Liver (tissue), 9 donors: ENCODE results near the gene EEF1B2. TPM values are rescaled to one million over a fixed set of nuclear protein-coding genes. Genes with fewer than 3 reads are reported as not detected.
"Not testable (repeated sequence)": the region's sequence is repeated elsewhere in the genome, so short reads cannot be mapped to it uniquely, and the experiment has no call there.

Source experiments
- DNase-seq: peaks from one replicate; pipeline ENCODE4 v3.0.0-alpha.2; 2017; ENCODE audit warnings: low spot score
- H3K27ac ChIP-seq, 2 donors: one replicate each; pipeline ENCODE4 v1.7.0; 2013; ENCODE audit warnings: inconsistent platforms in 2 of 2, low read length in 2 of 2, control low read depth in 1 of 2, low read depth in 1 of 2, mild to moderate bottlenecking in 1 of 2
- H3K27me3 ChIP-seq, 4 donors: one replicate each; pipeline versions ENCODE4 v1.6.1 to v1.7.0; 2013; ENCODE audit warnings: low read length in 3 of 4, inconsistent platforms in 1 of 4, mild to moderate bottlenecking in 1 of 4, moderate library complexity in 1 of 4; ENCODE audit not compliant: control insufficient read depth in 4 of 4, insufficient read depth in 4 of 4
- H3K36me3 ChIP-seq, 4 donors: one replicate each; pipeline versions ENCODE4 v1.6.1 to v1.7.0; 2013; ENCODE audit warnings: low read length in 3 of 4, mild to moderate bottlenecking in 3 of 4, low read depth in 1 of 4, moderate library complexity in 1 of 4; ENCODE audit not compliant: control insufficient read depth in 4 of 4, insufficient read depth in 3 of 4
- H3K4me1 ChIP-seq, 4 donors: one replicate each; pipeline versions ENCODE4 v1.6.1 to v1.7.0; 2013; ENCODE audit warnings: low read length in 3 of 4, mild to moderate bottlenecking in 3 of 4, moderate library complexity in 1 of 4; ENCODE audit not compliant: control insufficient read depth in 4 of 4, insufficient read depth in 4 of 4
- H3K4me3 ChIP-seq, 3 donors: one replicate each; pipeline versions ENCODE4 v1.6.1 to v1.7.0; 2013; ENCODE audit warnings: low read length in 3 of 3, control low read depth in 1 of 3, low read depth in 1 of 3, mild to moderate bottlenecking in 1 of 3
- H3K9ac ChIP-seq, 2 donors: one replicate each; pipeline ENCODE4 v1.7.0; 2013; ENCODE audit warnings: low read length in 2 of 2, mild to moderate bottlenecking in 2 of 2, moderate library complexity in 2 of 2, control low read depth in 1 of 2, low read depth in 1 of 2
- H3K9me3 ChIP-seq, 4 donors: one replicate each; pipeline versions ENCODE4 v1.6.1 to v1.7.0; 2013; ENCODE audit warnings: low read length in 3 of 4; ENCODE audit not compliant: control insufficient read depth in 4 of 4
- ATF3 ChIP-seq: IDR thresholded peaks from 2 replicates; pipeline ENCODE4 v1.6.1; 2016; ENCODE audit warnings: antibody characterized with exemption
- CTCF ChIP-seq: fragments of 150-350 bp; IDR thresholded peaks from 2 replicates; pipeline ENCODE4 v1.5.1; 2017; ENCODE audit warnings: improper control_type of control experiment, low read depth, low read length; ENCODE audit not compliant: missing input control
- EGR1 ChIP-seq, 2 donors: IDR thresholded peaks; 2 replicates each; pipeline ENCODE4 v1.6.1; 2016 to 2018; ENCODE audit warnings: antibody characterized with exemption in 2 of 2, low read depth in 2 of 2
- FOXA1 ChIP-seq: IDR thresholded peaks from 2 replicates; pipeline ENCODE4 v1.6.1; 2016; ENCODE audit warnings: antibody characterized with exemption
- FOXA2 ChIP-seq: IDR thresholded peaks from 2 replicates; pipeline ENCODE4 v1.6.1; 2016; ENCODE audit warnings: antibody characterized with exemption
- GABPA ChIP-seq, 2 donors: IDR thresholded peaks in 1 of 2; conservative IDR thresholded peaks in 1 of 2; 2 replicates each; pipeline ENCODE4 v1.6.1; 2016; ENCODE audit warnings: antibody characterized with exemption in 2 of 2, mild to moderate bottlenecking in 1 of 2, moderate library complexity in 1 of 2
- HNF4A ChIP-seq, 2 donors: conservative IDR thresholded peaks; 2 replicates each; pipeline ENCODE4 v1.6.1; 2016; ENCODE audit warnings: antibody characterized with exemption in 2 of 2, mild to moderate bottlenecking in 2 of 2
- HNF4G ChIP-seq: IDR thresholded peaks from 2 replicates; pipeline ENCODE4 v1.6.1; 2016; ENCODE audit warnings: antibody characterized with exemption
- JUND ChIP-seq, 2 donors: IDR thresholded peaks; 2 replicates each; pipeline ENCODE4 v1.6.1; 2016; ENCODE audit warnings: antibody characterized with exemption in 2 of 2
- MAX ChIP-seq: IDR thresholded peaks from 2 replicates; pipeline ENCODE4 v1.6.1; 2016; ENCODE audit warnings: antibody characterized with exemption
- NR2F2 ChIP-seq: IDR thresholded peaks from 2 replicates; pipeline ENCODE4 v1.6.1; 2016; ENCODE audit warnings: antibody characterized with exemption
- RAD21 ChIP-seq, 2 donors: IDR thresholded peaks; 2 replicates each; pipeline ENCODE4 v1.6.1; 2016; ENCODE audit warnings: antibody characterized with exemption in 2 of 2, mild to moderate bottlenecking in 2 of 2
- RXRA ChIP-seq, 2 donors: IDR thresholded peaks; 2 replicates each; pipeline ENCODE4 v1.6.1; 2017 to 2018; ENCODE audit warnings: antibody characterized with exemption in 2 of 2, mild to moderate bottlenecking in 1 of 2
- SP1 ChIP-seq: IDR thresholded peaks from 2 replicates; pipeline ENCODE4 v1.6.1; 2018; ENCODE audit warnings: antibody characterized with exemption, mild to moderate bottlenecking
- TAF1 ChIP-seq: conservative IDR thresholded peaks from 2 replicates; pipeline ENCODE4 v1.6.1; 2016; ENCODE audit warnings: antibody characterized with exemption, mild to moderate bottlenecking
- YY1 ChIP-seq: IDR thresholded peaks from 2 replicates; pipeline ENCODE4 v1.6.1; 2016; ENCODE audit warnings: antibody characterized with exemption, mild to moderate bottlenecking
- ZBTB33 ChIP-seq: IDR thresholded peaks from 2 replicates; pipeline ENCODE4 v1.6.1; 2016; ENCODE audit warnings: antibody characterized with exemption
- WGBS: extraction: QIAGEN DNeasy Blood & Tissue Kit; methylation state at CpG from one replicate; pipeline ENCODE4 v1.1.7; 2013; 5-methylcytosine and 5-hydroxymethylcytosine counted together
- polyA plus RNA-seq, 2 donors: library from polyadenylated mRNA; stranded (reverse) in 1 of 2; unstranded in 1 of 2; fragments of 200-250 nt in 1 of 2; fragments of >200 nt in 1 of 2; fragmentation: Nextera tagmentation in 1 of 2; extraction: Ambion mirVana in 1 of 2; gene quantifications; one replicate each; pipeline versions ENCODE4 v1.2.1 to v1.2.3, GENCODE V29; 2013 to 2015
- total RNA-seq, 2 donors: library from RNA; depleted of rRNA; stranded (reverse); fragments of >200 nt; gene quantifications; one replicate each; pipeline ENCODE4 v1.2.3, GENCODE V29; 2014
- donor health status: healthy.
- donor health status: healthy.
- donor health status: healthy.
- donor health status: healthy.
- donor health status: healthy.

The EEF1B2 gene
- total and polyA plus RNA-seq, 4 donors: 143 to 365 (median 257) TPM

- Histone ChIP-seq H3K36me3 (no peaks in the 10 kb centered on the region), H3K4me3 (no peak overlapping the region), H3K4me1 (no peaks in the 10 kb centered on the region), H3K9ac (no peak overlapping the region), H3K27ac (no peak overlapping the region), H3K9me3 (no peaks in the 10 kb centered on the region), H3K27me3 (no peaks in the 10 kb centered on the region)
- TF ChIP-seq ZBTB33 (no peak), RAD21 (IDR thresholded peaks at IDR 0.05) (no peak), FOXA2 (no peak), MAX (no peak), RXRA (IDR thresholded peaks at IDR 0.05) (no peak), HNF4G (no peak), FOXA1 (no peak), GABPA (IDR thresholded peaks at IDR 0.05 in 1 of 2, conservative IDR thresholded peaks at IDR 0.05 in 1 of 2) (no peak), HNF4A (conservative IDR thresholded peaks at IDR 0.05) (no peak), ATF3 (no peak), CTCF (no peak), NR2F2 (no peak), YY1 (no peak), EGR1 (IDR thresholded peaks at IDR 0.05; ENCODE audit: low read depth in 2 of 2) (no peak), SP1 (no peak), JUND (IDR thresholded peaks at IDR 0.05) (no peak), TAF1 (no peak)
- WGBS: 68% methylated on average over 3 of the region's 3 CpGs
- no peak for DNase-seq
Observed at GRCh38 chr2:206176901-206177300, 17.2 kb downstream of the EEF1B2 start.

- not testable (repeated sequence) for H3K4me1 ChIP-seq, H3K9me3 ChIP-seq, H3K4me3 ChIP-seq, H3K9ac ChIP-seq, H3K27me3 ChIP-seq, H3K36me3 ChIP-seq, DNase-seq, H3K27ac ChIP-seq
- WGBS: 91% methylated on average over 6 of the region's 6 CpGs
Observed at GRCh38 chr2:206181526-206181925, 21.8 kb downstream of the EEF1B2 start.

- no peak for DNase-seq
- H3K27me3 ChIP-seq: no peaks in the 10 kb centered on the region
- no peak for TF ChIP-seq EGR1 (IDR thresholded peaks at IDR 0.05; ENCODE audit: low read depth in 2 of 2)
- no peak for TF ChIP-seq ATF3
- TF ChIP-seq RAD21 (IDR thresholded peaks at IDR 0.05): no peak
- no peak for TF ChIP-seq YY1
- TF ChIP-seq FOXA2: no peak
- no peak for TF ChIP-seq ZBTB33
- no peak for TF ChIP-seq FOXA1
- no peak for TF ChIP-seq HNF4G
- no peak for TF ChIP-seq CTCF
- no peak for TF ChIP-seq GABPA (IDR thresholded peaks at IDR 0.05 in 1 of 2, conservative IDR thresholded peaks at IDR 0.05 in 1 of 2)
- TF ChIP-seq NR2F2: no peak
- TF ChIP-seq SP1: no peak
- no peak for TF ChIP-seq MAX
Observed at GRCh38 chr2:206189691-206190090, 30.0 kb downstream of the EEF1B2 start.

More at GRCh38 chr2:206189691-206190090, 30.0 kb downstream of the EEF1B2 start:
- H3K4me3 ChIP-seq: no peak overlapping the region
- H3K9ac ChIP-seq: no peak overlapping the region
- H3K36me3 ChIP-seq: no peaks in the 10 kb centered on the region
- no peaks in the 10 kb centered on the region for H3K9me3 ChIP-seq
- H3K27ac ChIP-seq: no peak overlapping the region
- no peaks in the 10 kb centered on the region for H3K4me1 ChIP-seq
- WGBS: 78% methylated on average over 3 of the region's 3 CpGs
